GM19438 (cell line): ENCODE data around the gene RAMACL.
"Not testable (repeated sequence)": the region's sequence is repeated elsewhere in the genome, so short reads cannot be mapped to it uniquely, and the experiment has no call there.

Source experiments
- ATAC-seq: cut with Tn5 transposase; IDR thresholded peaks from one replicate; pipeline ENCODE4 v1.9.1; 2021; ENCODE audit warnings: low read depth; ENCODE audit not compliant: unreplicated experiment

RAMACL gene

DNA sequence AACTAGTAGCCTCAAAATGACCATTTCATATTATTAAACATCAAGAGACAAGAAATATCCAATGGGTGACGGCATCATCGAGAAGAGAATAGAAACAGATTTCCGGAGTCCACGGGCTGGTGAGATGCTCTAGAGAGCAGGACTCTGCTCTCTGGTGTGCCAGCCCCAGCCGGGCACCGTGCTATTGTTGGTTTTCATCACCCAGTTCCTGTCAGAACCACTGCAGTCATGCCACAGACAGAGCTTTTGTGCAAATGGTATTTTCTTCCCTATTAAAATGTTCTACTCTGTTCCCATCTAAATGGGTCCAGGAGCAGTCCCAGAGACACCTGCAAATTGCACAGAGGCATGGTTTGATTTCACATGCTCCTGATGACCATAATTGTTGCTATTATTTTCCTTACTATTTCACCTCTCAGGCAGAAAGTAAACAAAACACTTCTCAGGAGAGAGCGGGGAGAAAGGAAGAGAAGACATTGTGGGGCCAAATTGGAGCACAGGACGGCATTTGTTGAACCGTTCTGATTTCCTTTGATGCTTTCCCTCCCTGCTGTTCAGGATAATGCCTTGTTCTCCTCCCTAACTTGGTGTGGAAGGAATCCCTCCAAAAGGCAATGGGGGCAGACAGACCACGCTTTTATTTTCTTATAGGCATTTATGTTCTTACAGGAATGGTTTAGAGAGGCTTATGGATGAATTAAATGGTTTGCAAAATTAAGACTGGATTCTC lies 11.4 kb upstream of the RAMACL start:
- no peak for ATAC-seq

DNA sequence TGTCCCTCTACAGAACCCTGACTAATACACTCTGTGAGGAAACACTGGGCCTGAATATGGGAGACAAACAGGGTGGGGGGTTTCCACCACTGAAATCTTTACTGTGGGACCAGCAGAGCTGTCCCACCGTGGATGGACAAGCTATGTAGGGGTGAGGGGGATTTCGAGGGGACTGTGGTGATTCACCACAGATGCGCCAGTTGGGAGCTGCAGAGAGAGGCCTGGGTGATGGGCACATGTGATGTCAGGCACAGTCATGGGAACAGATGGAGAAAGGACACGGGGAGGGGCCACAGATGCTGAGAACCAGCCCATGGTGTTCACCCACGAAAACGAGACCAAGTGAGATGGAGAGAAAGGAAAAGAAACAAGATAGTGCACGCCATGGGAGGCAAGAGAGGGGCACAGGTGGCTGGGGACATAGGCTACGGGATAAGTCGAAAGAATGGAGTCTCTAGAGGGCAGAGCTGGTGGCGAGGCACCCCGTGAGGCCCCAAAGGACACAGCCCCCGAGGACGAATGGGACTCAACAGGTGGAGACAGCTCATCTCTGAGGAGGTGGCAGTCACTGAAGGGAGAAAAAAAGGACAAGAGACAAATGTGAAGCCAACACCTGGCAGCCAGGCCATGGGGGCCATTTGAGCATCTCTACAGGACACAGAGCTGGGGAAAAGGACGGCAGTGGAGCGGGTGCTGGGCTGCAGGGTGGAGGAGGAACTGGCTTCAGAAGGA lies 10.5 kb upstream of the RAMACL start:
- ATAC-seq, result no peak

DNA sequence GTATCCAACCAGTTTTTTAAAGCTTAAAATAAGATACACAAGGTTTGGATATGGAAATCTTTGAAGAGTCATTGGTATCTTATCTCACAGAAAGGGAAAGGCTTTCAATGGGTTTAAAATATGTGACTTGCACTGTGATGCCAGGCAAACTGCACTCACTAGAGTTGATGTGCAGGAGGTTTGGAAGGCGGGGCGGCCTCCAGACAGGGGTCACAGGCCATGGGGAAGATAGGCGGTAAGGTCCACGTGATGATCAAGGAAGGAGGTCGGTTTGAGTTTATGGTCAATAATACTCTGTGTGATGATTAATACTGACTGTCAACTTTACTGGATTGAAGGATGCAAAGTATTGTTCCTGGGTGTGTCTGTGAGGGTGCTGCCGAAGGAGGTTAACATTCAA lies 9.5 kb upstream of the RAMACL start:
- no peak for ATAC-seq

DNA sequence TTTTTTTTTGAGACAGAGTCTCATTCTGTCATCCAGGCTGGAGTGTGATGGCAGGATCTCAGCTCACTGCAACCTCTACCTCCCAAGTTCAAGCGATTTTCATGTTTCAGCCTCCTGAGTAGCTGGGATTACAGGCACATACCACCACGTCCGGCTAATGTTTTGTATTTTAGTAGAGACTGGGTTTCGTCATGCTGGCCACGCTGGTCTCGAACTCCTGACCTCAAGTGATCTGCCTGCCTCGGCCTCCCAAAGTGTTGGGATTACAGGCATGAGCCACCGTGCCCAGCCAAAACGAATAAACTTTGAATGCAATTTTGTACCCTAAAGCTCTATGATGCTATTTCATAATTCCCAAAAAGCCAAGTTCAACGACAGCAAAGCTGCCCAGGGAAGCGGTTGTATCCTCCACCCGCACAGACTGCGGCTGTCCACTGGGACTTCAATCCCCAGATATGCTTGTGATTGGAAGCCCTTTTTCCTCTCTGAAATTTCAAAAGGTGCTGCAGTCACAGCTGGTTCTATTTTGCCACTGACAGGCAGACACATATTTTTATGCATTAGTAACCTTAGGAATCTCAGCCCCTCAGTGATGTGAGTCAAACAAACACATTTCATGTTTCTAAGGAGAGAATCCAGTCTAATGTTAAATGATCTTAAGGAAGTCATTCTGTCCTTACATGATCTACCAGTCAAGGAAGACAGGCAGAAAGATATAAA lies 8.7 kb upstream of the RAMACL start:
- ATAC-seq, result no peak

DNA sequence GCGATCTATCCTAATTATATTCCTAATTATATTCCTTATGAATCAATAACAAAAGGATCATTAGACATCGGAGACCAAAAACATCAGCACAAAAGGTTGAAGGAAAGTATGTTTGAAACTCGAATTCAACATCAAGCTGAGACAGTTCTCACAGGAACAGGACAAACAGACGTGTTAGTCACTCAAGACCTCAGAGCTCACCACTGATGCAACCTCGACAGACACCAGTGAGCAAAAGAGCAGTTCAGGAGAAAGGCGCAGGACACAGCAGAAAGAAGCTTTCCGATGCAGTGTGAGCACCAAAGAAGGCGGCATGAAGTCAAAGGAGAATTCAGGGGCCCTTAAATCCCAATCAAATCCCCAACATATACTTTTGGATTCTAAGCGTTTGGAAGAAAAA lies 6.3 kb upstream of the RAMACL start:
- ATAC-seq, result no peak

DNA sequence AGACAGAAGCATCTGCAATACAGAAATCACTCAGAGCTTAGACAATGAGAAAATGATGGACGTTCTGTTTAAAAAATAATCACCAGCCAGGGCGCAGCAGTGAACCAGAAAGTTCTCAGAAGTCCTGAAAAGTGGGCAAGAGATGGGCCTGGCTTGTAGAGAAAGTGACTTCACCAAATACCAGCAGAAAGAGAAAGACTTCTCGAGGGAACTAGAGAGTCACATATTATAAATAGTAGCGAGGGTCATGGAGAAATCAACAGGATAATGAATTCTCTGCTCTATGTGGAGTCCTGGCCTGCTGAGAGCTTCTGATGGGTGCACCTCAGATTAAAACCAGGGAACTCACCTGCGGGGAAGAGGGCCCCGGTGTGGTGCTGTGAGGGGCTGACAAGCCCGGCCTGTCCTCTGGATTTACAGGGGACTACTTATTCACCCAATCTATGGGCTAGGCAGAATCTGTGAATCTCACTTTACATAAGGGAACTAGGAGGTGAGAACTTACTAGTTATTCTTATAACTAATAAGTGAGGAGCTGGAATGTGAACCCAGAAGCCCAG lies 5.6 kb upstream of the RAMACL start:
- no peak for ATAC-seq

DNA sequence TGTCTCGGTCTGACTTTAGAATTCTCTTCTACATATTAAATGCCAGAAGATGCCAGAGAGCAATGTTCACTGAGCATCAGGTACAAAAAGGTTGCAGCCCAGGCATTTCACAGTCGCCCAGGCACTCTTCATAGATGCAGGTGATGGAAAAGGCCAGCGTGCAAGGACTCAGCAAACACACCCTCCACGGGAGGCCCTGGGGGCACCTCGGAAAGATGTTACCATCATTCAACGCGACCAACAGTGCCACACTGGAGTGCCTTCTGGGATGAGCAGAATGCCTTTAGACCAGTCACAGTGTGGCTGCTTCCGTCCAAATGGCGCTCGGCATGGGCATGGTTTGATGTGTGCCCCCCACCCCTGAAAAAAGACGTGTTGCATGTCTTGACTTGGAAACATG lies 4.5 kb upstream of the RAMACL start:
- ATAC-seq, result no peak

DNA sequence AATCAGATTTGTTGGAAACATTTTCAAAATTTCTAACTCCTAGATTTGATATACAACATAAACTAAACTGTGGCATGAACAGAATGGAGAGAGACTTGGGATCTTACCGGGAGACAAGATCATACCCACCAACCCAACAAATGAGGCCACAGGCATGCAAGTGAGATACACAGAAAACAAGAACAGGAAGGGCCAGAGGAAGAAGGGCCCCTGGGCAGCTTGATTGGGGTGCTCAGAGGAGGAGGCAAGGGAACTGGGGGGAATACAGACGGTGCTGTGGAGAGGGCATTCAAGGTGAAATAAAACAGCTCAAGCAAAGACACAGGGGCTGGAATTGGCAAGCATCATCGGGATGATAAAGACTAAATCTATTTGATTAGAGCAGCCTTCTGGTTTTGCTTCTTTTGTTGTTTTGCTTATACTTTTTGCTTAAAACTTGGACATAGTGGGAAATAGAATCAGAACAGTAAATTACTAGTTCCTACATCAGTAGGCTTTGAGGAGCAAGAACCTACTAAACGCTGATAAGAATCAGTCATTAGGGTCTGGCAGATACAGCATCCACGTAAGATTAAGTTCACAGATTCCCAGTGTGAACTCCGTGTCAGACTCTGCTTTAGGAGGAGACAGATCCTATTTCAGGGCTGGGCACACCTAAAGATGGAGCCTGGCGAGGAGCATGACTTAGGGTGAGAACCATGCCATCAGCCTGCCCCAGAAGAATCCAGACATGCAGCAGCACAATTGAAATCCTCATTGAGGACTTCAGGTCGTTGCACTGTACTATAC lies 3.5 kb upstream of the RAMACL start:
- no peak for ATAC-seq

DNA sequence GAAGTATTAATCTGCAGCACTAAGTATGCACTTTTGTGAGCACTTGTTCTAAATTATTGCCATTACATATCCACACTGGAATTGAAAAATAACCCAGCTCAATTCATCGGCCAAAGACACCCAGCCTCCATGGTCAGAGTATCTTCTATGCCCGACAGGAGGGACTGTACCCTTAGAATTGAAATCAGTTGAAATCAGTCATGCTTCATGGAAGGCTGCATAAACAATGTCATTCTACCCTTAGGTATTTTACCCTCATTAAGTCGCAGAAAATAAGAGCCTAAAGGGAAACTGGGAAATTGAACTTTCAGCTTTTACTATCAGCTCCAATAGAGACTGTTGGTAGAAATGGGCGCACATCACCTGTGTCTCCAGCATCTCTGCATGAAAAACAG lies 2.9 kb upstream of the RAMACL start:
- ATAC-seq, result no peak

DNA sequence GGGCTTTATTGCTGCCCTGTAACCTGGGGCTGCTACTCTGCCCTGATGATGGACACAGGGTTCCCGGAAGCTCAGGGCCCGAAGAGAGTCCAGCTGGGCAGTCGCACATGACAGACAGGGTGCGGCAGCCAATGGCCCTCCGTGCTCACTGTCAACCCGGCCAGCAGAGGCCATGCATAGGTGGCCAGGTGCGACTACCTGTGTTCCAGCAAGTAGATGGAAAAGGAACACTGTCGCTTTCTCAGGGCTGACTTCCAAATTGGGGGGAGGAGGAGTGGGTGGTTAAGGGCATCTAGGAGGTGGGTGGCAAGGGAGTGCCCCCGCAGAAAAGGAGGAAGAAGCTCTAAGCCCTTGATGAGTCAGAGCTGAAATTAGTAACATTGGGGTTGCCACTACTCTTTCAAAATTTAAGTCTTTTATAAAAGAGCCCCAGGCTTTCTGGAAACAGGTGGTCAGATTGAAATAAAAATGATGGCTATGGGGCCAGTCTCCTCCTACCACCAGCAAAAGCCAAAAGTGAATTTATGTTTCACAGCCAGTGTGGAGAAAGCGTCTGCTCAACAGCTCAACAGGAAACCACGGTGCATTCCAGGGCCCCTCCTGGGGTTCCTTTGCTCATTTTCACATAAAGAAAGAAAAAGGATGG lies 2.3 kb upstream of the RAMACL start:
- ATAC-seq, result peak; percentile 29

DNA sequence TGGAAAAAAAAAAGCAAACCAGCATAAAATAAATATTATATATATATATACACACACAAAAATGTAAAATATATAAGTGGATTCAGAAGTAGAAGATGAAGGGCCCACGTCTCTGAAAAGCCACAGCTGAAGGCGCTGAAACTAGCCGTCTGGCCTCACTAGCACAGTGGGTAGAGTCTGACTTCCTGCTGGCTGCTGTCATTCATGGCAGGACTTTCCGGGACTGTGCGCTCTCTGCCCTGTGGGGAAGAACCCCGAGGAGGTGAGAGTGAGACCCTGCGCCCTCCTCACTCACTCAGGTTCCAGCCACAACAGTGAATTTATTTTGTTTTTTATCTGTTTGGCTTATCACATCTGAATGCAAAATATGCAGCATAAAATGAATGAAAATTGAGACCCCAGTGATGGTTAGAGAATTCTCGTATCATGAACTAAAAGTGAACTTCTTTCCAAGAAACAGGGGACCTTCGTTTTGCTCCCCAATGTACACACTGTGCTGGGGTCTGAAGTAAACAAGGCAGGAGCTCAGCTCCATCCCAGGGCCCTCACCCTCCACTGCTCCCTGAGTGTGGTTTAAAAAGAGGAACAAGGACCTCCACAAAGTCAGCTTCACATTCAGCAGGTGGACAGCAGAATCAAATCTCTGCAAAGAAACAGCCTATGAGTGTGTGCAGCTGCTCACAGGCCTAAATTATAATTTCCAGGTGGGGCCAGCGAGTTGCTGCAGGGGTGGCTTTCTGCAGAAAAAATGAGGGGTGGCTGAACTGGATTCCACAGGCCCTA lies 1.3 kb upstream of the RAMACL start:
- peak; percentile 81 for ATAC-seq

DNA sequence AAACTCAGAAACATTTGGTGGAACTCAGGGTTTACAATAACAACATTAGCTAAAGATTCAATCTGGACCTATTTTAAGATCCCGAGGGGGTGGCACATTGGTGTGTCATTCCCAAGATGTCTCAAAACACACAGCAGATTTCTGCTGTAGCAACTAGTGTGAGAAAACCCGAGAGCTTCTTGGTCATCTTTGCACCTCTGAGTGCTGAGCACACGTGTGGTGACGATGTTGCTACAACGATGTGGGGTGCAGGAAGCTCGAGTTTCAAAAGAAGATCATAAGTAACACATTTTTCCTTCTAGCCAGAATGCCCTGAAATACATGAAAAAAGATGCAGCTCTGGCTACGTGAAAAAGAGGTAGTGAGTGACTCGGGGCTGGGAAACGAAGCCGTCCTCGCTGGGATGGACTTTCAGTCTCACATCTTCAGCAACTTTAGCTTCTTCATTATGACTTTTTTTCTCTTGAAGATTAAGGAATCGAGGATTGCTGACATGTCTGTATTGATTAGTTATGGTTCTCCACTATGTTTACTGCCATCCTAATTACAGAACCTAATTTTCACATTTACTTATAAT lies 1.5 kb downstream of the RAMACL start:
- no peak for ATAC-seq

DNA sequence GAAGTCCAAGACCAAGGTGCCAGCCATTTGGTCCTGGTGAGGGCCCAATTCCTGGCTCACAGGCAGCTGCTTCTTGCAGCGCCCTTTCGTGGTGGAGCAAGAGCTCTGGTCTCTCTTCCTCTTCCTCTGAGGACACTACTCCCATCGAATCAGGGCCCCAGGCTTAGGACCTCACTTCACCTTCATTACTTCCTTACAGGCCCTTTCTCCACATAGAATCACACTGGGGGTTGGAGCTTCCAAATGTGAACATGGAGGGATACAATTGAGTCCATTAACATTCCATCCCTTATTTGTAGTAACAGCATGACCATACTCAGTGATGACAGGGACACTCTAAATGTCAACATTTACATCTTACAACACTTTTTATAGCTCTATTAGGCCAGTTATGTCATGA lies 2.3 kb downstream of the RAMACL start:
- no peak for ATAC-seq

DNA sequence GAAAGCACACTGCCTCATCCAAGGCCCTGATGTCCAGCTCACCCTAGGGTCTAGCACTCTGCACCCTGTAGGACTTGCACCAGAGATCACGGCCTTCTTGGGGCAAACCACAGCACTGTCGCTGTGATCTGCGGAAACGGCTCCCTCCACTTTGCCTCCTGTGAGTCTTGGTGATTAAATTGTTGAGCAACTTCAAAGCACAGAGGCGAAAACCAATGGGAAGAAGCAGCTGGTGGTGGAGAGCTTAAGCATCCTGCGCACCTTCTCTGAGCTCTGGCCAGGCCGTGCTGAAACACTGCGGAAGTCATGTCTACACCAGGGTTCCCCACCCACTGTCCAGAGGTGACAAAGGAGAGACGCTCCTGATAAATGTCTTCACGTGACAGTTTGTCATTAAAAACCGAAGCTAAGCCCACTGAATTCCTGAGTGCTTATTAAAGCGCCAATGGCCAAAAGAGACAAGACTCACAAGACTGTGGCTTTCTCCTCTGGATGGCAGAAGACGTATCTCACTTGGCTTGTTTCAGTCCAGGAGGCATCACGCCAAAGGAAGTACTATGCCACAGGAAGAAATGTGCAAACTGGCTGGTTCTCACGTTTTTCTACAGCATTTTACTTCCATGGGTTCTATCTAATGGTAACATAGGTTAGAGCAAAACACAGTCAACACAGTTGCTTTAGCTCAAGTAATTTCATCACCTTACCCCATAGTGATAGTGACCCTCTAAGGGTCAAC lies 3.1 kb downstream of the RAMACL start:
- no peak for ATAC-seq

DNA sequence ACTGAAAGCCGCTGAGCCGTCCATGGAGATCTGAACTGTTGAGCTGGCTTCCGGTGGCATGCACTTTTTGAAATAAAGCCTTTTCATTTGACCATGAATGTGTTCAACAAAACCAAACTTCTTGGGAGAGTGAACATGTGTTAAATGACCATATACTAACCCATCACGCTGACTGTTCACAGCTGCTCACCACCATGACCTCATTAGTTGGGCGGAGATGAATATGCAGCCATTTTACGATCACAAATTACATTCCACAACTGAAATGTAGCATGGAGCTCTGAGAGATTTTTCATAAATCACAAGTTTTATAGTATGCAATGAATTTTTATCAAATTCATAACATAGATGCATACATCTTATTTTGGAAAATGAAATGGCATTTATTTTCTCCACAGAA lies 4.2 kb downstream of the RAMACL start:
- no peak for ATAC-seq

DNA sequence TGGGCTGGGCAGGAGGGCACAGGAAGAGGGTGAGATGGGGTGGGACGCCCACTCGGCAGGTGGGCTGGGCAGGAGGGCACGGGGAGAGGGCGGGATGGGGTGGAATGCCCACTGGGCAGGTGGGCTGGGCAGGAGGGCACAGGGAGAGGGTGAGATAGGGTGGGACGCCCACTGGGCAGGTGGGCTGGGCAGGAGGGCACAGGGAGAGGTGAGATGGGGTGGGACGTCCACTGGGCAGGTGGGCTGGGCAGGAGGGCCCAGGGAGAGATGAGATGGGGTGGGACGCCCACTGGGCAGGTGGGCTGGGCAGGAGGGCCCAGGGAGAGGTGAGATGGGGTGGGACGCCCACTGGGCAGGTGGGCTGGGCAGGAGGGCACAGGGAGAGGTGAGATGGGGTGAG lies 4.7 kb downstream of the RAMACL start:
- ATAC-seq, result not testable (repeated sequence)

DNA sequence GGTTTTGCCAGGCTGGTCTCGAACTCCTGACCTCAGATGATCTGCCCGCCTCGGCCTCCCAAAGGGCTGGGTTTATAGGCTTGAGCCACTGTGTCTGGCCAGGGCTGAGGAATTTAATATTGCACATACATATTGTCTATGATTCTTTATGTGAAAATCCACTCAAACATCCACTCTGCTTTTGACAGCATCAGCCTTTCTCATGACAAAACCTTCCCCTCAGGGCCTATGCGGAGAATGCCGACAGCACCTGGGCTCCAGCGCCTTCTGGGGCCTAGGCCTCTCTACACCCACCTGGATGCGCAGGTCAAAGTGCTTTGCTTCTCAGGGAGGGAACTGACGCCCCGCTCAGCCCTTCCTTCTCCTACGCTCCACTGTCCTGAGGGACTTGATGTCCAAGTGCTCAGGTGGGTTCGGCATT lies 5.4 kb downstream of the RAMACL start:
- ATAC-seq, result no peak
